Nephron (organoid): ENCODE data around the gene SH2D5.
"Not testable (repeated sequence)": the region's sequence is repeated elsewhere in the genome, so short reads cannot be mapped to it uniquely, and the experiment has no call there.

ENCODE experiments used
- H3K27ac Mint-ChIP-seq, 3 experiments: 2 replicates each; pipeline ENCODE4 v1.8.0; 2020; ENCODE audit warnings: mixed read lengths in 3 of 3, mild to moderate bottlenecking in 2 of 3, moderate library complexity in 1 of 3
- H3K27me3 Mint-ChIP-seq: 2 replicates; pipeline ENCODE4 v1.8.0; 2021; ENCODE audit warnings: low read depth, mild to moderate bottlenecking, moderate library complexity, mixed read lengths
- H3K36me3 Mint-ChIP-seq: 2 replicates; pipeline ENCODE4 v1.8.0; 2020; ENCODE audit warnings: low read depth, mixed read lengths
- H3K4me1 Mint-ChIP-seq: 2 replicates; pipeline ENCODE4 v1.8.0; 2020; ENCODE audit warnings: mixed read lengths
- H3K4me3 Mint-ChIP-seq, 3 experiments: 2 replicates each; pipeline ENCODE4 v1.8.0; 2020; ENCODE audit warnings: mild to moderate bottlenecking in 3 of 3, mixed read lengths in 3 of 3, moderate library complexity in 2 of 3
- H3K9me3 Mint-ChIP-seq: 2 replicates; pipeline ENCODE4 v1.8.0; 2020; ENCODE audit warnings: mixed read lengths
- TF ChIP-seq, protein P1 (sequence below), 3 experiments: fragments of 200-600 bp; sonication (generic); IDR thresholded peaks; one replicate each; pipeline ENCODE4 v1.5.0; 2021; ENCODE audit warnings: antibody characterized with exemption in 3 of 3; ENCODE audit not compliant: unreplicated experiment in 3 of 3

The SH2D5 gene

DNA sequence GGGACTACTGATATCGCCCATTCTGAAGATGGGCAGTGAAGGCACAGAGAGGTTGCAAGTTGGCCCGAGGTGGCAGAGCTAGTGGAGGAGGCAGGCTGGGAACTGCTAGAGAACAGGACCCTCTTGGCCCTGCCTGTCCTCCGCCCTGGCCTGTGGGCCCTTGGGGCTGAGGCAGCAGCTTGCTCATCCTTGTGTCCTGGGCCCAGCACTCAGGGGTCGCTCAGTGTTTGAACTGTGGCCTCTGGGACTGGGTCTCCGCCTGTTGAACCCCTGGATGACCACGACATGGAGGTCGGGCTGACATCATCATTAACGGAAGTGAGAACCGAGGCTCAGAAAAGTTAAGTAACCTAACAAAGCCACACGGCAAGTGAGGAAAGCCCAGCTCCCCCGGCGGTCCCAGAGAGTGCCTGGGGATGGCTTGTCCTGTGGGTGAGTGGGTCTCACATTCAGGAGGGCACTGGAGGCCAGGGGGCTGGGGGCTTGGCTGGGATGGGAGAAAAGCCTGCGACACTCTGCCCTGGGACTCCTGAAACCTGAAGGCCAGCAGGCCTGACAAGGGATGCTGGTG is 48.4 kb downstream of the SH2D5 start:
- Mint-ChIP-seq H3K4me3 (no peak overlapping the region), H3K27me3 (no peaks in the 10 kb centered on the region), H3K27ac (no peak overlapping the region), H3K4me1 (peaks cover 9% of the 10 kb centered on the region), H3K36me3 (no peaks in the 10 kb centered on the region), H3K9me3 (no peaks in the 10 kb centered on the region)
- TF ChIP-seq, protein P1, sequence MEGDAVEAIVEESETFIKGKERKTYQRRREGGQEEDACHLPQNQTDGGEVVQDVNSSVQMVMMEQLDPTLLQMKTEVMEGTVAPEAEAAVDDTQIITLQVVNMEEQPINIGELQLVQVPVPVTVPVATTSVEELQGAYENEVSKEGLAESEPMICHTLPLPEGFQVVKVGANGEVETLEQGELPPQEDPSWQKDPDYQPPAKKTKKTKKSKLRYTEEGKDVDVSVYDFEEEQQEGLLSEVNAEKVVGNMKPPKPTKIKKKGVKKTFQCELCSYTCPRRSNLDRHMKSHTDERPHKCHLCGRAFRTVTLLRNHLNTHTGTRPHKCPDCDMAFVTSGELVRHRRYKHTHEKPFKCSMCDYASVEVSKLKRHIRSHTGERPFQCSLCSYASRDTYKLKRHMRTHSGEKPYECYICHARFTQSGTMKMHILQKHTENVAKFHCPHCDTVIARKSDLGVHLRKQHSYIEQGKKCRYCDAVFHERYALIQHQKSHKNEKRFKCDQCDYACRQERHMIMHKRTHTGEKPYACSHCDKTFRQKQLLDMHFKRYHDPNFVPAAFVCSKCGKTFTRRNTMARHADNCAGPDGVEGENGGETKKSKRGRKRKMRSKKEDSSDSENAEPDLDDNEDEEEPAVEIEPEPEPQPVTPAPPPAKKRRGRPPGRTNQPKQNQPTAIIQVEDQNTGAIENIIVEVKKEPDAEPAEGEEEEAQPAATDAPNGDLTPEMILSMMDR (IDR thresholded peaks at IDR 0.05; ENCODE audit: unreplicated experiment in 3 of 3), result no peak

- H3K36me3 Mint-ChIP-seq, result no peaks in the 10 kb centered on the region
- H3K4me1 Mint-ChIP-seq, result peaks cover 9% of the 10 kb centered on the region
- TF ChIP-seq, protein P1 (IDR thresholded peaks at IDR 0.05; ENCODE audit: unreplicated experiment in 3 of 3), result no peak
- H3K27ac Mint-ChIP-seq, result no peak overlapping the region
- no peaks in the 10 kb centered on the region for H3K27me3 Mint-ChIP-seq
- no peak overlapping the region for H3K4me3 Mint-ChIP-seq
- no peaks in the 10 kb centered on the region for H3K9me3 Mint-ChIP-seq
Observed at GRCh38 chr1:20683614-20684013, 48.9 kb downstream of the SH2D5 start.

DNA sequence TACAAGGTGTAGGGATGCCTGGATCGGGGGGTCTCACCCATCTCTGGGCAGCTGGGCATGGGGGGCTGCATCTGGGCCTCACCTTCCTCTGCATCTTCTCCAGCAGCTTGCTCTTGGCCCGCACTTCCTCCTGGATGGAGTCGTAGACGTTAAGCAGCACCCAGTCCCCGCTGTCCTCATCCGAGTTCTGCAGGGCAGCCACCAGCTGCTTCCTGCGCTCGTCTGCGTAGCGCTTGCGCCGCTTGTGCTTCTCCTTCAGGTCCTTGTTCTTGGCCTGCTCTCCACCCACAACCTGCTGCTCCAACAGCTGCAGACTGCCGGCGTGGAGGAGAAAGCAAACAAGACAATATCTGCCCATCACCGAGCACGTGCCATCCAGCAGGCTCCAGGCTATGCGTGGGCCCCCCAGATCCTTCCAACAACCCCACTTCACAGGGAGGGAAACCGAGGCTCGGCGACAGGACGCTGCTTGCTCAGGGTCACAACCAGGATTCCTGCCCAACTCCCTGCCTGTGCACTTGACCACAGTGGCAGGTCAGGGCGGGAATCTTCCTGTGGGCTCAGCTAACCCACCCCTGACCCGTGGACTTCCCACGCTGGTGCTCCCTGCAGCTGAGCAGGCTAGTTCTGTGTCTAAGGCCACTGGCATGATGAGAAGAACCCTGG is 49.8 kb downstream of the SH2D5 start:
- Mint-ChIP-seq H3K36me3 (no peaks in the 10 kb centered on the region), H3K27me3 (no peaks in the 10 kb centered on the region), H3K9me3 (no peaks in the 10 kb centered on the region)

GRCh38 chr1:20681999-20682398 is 50.5 kb downstream of the SH2D5 start:
- no peaks in the 10 kb centered on the region for H3K9me3 Mint-ChIP-seq
- H3K36me3 Mint-ChIP-seq, result no peaks in the 10 kb centered on the region
- H3K27ac Mint-ChIP-seq, result no peak overlapping the region
- H3K4me1 Mint-ChIP-seq, result peaks cover 9% of the 10 kb centered on the region
- H3K4me3 Mint-ChIP-seq, result no peak overlapping the region
- H3K27me3 Mint-ChIP-seq, result no peaks in the 10 kb centered on the region
- TF ChIP-seq, protein P1 (IDR thresholded peaks at IDR 0.05; ENCODE audit: unreplicated experiment in 3 of 3), result no peak

More for the DNA sequence above, 49.8 kb downstream of the SH2D5 start:
- H3K27ac Mint-ChIP-seq, result no peak overlapping the region
- peaks cover 9% of the 10 kb centered on the region for H3K4me1 Mint-ChIP-seq
- H3K4me3 Mint-ChIP-seq, result no peak overlapping the region
- TF ChIP-seq, protein P1 (IDR thresholded peaks at IDR 0.05; ENCODE audit: unreplicated experiment in 3 of 3), result no peak

DNA sequence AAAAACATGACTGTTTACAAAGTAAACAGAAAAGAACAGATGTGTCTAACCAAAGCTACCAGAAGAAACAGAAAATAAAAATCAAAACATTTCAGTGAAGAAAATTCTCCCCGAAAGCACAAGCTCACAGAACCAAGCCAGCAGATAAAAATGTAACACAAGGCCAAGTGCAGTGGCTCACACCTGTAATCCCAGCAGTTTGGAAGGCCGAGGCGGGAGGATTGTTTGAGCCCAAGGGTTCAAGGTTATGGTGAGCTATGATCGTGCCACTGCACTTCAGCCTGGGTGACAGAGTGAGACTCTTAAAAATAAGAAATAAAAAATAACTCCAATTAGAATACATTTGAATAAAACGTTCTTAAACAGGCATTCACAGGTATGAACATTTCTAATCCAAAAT is 52.2 kb downstream of the SH2D5 start:
- Mint-ChIP-seq H3K36me3 (no peaks in the 10 kb centered on the region), H3K4me3 (no peak overlapping the region), H3K9me3 (no peaks in the 10 kb centered on the region), H3K27ac (no peak overlapping the region), H3K27me3 (peaks cover 3% of the 10 kb centered on the region), H3K4me1 (peaks cover 3% of the 10 kb centered on the region)
- TF ChIP-seq, protein P1 (IDR thresholded peaks at IDR 0.05; ENCODE audit: unreplicated experiment in 3 of 3), result no peak

DNA sequence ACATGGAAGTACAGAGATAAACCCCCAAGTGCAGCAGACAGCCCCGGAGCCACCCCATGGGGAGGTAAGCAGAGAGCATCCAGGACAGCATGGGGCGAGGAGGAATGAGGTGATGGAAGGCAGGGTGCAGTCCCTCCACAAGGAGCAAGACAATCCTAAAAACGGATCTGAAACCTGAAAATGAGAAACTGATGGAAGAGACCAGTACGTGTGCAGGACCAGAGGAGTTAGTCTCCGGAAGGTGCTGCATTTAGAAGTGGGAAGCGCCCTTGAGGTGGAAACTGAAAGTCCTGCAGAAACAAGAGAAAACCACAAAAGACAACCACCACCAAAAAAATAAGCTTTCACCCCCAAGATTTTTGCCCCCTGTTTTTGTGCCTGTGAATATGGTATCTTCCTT is 53.9 kb downstream of the SH2D5 start:
- Mint-ChIP-seq H3K27ac (no peak overlapping the region), H3K9me3 (no peaks in the 10 kb centered on the region), H3K4me1 (no peaks in the 10 kb centered on the region), H3K36me3 (no peaks in the 10 kb centered on the region), H3K4me3 (no peak overlapping the region), H3K27me3 (peaks cover 3% of the 10 kb centered on the region)
- TF ChIP-seq, protein P1 (IDR thresholded peaks at IDR 0.05; ENCODE audit: unreplicated experiment in 3 of 3), result no peak

GRCh38 chr1:20673626-20674025 is 58.9 kb downstream of the SH2D5 start:
- not testable (repeated sequence) for H3K36me3 Mint-ChIP-seq, H3K27me3 Mint-ChIP-seq, H3K9me3 Mint-ChIP-seq, H3K4me3 Mint-ChIP-seq, H3K4me1 Mint-ChIP-seq, H3K27ac Mint-ChIP-seq
